Measurements from ENCODE around the gene MS4A4A.
"Not testable (repeated sequence)": the region's sequence is repeated elsewhere in the genome, so short reads cannot be mapped to it uniquely, and the experiment has no call there.

The MS4A4A gene

GRCh38 chr11:60280412-60280811 is at the start of gene MS4A4A:
Gene MS4A4A, plus strand, starts transcription at chr11:60280666. Its CDS starts 10 bp downstream, at chr11:60280676.
- peak; percentile 54 to 63 (median 54) for DNase-seq

DNA sequence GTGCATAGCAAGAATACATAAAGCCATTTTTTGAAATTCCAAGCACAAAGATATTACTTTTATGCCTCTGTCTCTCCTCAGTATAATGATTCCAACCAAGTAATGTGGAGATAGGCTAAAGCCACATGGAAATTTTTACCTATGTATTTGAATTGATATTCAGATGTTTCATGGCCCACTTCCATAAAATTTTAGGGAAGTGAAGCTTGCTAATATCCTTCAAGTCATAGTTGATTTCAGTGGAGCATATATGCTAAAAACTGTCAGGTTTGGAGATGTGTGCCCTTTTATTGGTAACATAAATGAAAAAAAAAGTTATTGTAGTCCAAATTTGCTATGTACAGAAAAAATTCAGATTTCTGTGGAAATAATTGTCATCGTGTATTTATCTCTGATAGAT is 49.8 kb upstream of the MS4A4A start:
- peak in 2 of 3 donors; percentile 44 to 46 for DNase-seq

- peak; percentile 26 to 48 (median 44) for DNase-seq
Measured at GRCh38 chr11:60235321-60235720, 45.1 kb upstream of the MS4A4A start.

GRCh38 chr11:60240662-60241061 is 39.8 kb upstream of the MS4A4A start:
- DNase-seq: peak in 1 of 3 donors; percentile 61

DNA sequence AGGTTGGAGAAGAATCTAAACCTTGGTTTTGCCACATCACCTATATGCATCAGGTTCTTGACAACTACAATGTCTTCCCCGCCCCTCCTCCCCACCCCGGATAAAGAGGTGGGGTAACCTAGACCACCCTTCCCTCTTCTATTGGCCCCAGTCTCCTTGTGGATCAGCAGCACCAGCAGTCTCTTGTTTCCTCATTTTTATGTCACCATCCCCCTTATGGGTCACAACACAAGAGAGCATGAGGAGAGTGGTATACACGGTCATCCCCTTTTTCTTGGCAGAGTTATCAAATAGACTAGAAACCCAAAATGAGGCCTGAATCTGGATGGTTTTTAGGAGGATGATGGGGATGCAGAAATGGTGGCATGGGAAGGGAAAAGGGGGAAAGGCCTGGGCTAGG is 38.7 kb upstream of the MS4A4A start:
- no peak for DNase-seq

DNA sequence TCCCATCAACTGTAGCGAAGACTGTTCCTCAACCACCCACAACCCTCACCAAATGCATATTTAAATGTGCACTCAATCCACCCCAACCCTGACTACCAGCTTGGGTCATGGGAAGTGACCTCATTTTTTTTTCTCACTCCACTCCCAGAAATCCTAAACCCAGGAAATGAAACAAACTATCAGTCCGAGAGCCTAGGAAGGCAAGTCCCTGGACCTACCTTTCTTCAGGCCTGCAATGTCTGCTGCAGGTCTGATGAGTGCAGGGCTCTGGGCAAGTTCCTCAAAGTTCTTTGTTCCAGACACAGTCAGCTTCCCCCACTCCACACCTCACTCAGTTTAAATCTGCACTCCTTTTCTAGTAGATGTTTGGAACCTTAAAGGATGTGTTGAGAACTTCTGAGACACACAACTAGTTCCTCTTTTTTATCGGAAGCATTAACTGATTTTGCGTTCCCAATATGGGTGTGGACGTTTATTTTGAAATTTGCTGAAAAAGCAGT is 37.7 kb upstream of the MS4A4A start, which contains the start of gene MS4A4E:
Gene MS4A4E, minus strand, starts transcription at position 398 of the 500 bp plus-strand sequence. CDS start 13,082 bp downstream, outside the sequence.
- peak; percentile 43 to 68 (median 48) for DNase-seq

- peak; percentile 57 to 79 (median 79) for DNase-seq
Measured at GRCh38 chr11:60251485-60252212, 28.8 kb upstream of the MS4A4A start.

DNA sequence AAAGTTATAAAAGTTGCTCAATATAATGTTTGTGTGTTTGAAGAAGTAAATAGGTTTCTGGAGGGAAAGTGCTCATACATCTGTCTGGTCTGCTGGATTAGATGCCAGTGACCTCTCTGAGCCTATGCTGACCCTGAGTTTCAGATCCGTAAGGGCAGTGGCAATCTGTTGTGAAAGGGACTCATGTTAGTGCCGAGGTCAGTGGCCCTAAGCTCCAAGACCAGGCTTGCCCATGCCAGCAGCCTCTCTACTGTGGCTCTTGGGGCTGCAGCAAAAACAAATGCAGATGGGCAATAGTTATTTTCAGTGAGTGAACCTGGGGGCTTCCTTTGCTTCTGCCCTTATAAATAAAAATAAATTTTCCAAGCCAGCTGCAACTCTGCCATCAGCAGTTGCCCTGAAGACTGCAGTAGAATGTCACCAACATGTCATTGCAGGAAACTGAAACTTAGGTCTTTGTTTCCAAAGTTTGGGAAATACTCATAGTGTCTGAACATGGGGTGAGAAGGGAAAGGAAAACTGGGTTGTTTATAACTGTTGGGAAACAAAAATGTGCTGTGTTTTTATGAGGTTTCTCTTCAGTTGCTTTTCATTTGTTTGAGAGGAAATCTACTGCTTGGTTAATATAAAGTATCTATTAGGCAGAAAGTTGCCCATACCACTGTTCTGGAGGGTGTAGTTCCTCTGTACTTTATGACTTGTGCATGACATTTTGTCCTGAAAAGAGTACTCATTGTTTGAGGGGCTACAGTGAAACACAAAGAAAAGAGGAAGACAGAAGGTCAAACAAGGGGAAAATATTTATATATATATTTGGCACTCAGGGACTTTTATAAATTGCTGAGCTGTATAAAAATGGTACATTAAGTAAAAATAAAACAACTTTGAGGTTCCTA is 28.0 kb upstream of the MS4A4A start:
- peak; percentile 53 to 90 (median 69) for DNase-seq

DNA sequence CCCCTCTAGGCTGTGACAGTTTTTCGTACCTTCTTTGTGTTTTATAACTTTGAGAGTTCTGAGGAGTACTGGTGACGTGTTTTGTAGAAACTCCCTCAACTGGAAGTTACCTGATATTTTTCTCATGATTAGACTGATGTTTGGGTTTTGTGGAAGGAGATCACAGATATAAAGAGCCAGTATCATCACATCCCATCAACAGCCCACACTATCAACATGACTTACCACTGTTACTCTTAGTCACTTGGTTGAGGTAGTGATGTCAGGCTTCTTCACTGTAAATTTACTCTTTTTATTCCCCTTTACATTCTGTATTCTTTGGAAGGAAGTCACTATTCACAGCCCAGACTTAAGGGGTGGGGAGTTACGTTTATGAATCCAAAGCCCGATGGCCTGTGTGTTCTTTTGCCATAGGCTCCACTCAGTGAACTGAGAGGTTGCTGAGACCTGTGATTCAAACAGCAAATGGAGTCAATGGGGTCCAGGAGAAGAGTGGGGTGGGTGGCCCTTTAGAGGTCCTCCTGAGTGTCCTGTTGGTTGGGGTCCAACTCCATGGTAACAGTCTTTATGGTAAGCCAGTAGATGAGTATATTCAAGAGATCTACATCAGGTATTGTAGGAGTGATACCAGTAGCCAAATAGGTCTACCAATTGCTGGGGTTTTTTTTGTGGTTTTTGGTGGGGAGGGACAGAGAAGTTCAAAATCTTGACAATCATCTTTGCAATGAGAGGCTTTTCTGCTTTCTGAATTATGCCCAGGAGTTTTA is 22.3 kb upstream of the MS4A4A start:
- DNase-seq: peak in 1 of 3 donors; percentile 38

DNA sequence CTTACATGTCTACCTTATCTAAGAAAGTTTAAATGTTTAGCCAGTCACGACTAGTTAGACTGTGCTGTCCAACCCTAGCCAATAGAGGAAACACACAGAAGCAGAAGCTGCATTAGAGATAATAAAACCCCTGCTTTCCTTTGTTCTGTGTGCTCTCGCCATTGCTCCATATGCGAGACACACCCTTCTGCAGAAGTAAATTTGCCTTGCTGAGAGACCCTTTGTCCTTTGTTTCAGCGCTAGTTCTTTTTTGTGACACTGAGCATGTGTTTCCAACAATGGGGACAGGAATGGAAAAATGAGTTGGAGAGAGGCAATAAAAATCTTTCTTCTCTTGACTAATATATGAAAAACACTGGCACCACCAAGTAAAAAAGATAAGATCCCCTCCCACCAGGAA is 19.5 kb upstream of the MS4A4A start:
- DNase-seq: no peak

- peak; percentile 70 to 82 (median 77) for DNase-seq
Measured at GRCh38 chr11:60263402-60263801, 17.1 kb upstream of the MS4A4A start.

- no peak for DNase-seq
Measured at GRCh38 chr11:60264644-60265043, 15.8 kb upstream of the MS4A4A start.

DNA sequence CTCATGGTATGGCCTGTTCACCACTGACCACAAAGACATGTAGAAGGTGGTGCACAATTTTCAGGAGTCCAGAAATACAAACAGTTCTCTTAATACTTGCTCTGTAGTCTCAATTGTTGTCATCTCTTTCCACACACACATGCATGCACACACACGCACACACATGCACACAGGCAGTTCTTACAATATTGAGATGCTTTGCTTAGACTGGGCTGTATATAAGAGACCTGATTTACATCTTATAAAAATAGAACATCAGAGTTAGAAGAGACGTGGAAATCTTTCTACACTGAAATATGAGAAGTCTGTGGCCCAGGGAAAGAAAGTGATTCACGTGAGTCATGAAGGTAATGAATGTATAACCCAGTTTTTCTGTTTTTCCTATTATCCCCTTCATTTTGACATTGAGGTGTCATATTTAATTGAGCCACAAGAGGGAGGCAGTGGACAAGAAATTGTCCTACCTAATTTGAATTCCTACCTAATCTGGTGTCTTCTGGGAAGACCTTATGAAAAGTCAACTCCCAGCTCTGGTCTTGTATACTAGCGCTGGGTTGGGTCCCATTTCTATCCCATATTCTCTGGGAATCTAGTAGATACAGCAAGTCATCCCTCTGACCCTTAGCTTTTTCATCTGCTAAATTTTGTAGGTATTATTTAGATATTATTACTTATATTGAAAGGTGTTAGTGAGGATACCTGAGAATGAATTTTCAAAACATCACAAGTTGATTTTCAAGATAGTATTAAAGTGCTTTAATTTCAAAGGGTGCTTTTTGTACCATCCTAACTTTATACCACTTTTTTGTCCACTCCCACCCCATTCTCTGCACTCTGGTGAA is 14.9 kb upstream of the MS4A4A start:
- DNase-seq: peak; percentile 69 to 79 (median 76)

GRCh38 chr11:60274416-60274815 is 6.0 kb upstream of the MS4A4A start:
- peak in 2 of 3 donors; percentile 12 to 46 for DNase-seq

GRCh38 chr11:60281485-60281884 is 1.0 kb downstream of the MS4A4A start:
- DNase-seq: peak; percentile 50 to 59 (median 57)

GRCh38 chr11:60282286-60282685 is 1.8 kb downstream of the MS4A4A start:
- peak; percentile 80 to 93 (median 92) for DNase-seq

GRCh38 chr11:60285411-60286126 is 5.1 kb downstream of the MS4A4A start:
- DNase-seq: not testable (repeated sequence)

GRCh38 chr11:60288531-60288930 is 8.1 kb downstream of the MS4A4A start:
- DNase-seq: no peak

GRCh38 chr11:60292145-60292544 is 11.7 kb downstream of the MS4A4A start:
- peak in 2 of 3 donors; percentile 31 to 35 for DNase-seq

DNA sequence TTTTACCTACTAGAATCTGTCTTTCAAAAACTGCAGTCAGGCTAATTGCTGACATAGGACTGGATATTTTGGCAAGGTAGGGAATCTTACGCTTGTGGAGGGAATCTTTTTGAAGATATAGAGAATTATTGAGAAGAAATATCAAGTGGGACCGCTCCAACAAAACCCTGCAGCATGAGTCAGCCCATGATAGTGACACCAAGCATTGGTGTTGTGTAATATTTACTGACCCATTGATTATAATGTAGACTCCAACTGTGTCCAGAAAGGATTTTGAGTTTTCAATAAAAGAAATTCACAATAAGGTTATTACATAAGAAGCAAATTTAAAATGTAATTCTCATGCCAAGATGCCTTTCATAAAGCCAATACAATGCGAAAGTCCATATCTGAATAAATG is 20.7 kb downstream of the MS4A4A start:
- DNase-seq: no peak

DNA sequence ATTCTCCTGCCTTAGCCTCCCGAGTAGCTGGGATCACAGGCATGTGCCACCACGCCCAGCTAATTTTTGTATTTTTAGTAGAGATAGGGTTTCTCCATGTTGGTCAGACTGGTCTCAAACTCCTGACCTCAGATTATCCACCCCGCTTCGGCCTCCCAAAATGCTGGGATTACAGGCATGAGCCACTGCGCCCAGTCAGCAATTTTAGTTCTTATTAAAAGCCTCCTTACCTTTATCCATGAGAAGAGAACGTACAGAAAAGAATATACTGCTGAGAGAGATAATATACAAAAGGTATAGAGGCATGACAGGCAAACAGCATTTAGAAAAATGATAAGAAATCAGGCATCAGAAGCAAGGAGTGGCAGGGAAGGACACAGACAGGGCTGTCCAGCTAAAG is 21.4 kb downstream of the MS4A4A start:
- DNase-seq: not testable (repeated sequence)
